SW480 (cell line): Measurements from ENCODE around the gene IL4.

Source experiments
- DNase-seq: peaks from one replicate; pipeline ENCODE4 v3.0.0-alpha.2; 2016; ENCODE audit warnings: low spot score

IL4 gene

GRCh38 chr5:132695956-132696355, 22.2 kb downstream of the IL4 start:
- DNase-seq = no peak

- DNase-seq = no peak
Measured at GRCh38 chr5:132704875-132705274, 31.1 kb downstream of the IL4 start.

GRCh38 chr5:132708645-132709044, 34.9 kb downstream of the IL4 start:
- DNase-seq = no peak

GRCh38 chr5:132714456-132715307, 40.9 kb downstream of the IL4 start:
- DNase-seq = peak; percentile 31

- DNase-seq = no peak
Measured at GRCh38 chr5:132718544-132719312, 44.9 kb downstream of the IL4 start.

GRCh38 chr5:132725745-132726144, 52.0 kb downstream of the IL4 start:
- DNase-seq = no peak

- no peak for DNase-seq
Measured at GRCh38 chr5:132729896-132730295, 56.1 kb downstream of the IL4 start.
